K562 (cell line): ENCODE data around the gene ROM1. TPM values are rescaled to one million over a fixed set of nuclear protein-coding genes. Genes with fewer than 3 reads are reported as not detected.

Experiments
- AFF1 ChIP-seq, 2 experiments: fragments of 450-650 bp; IDR thresholded peaks; 2 replicates each; pipeline ENCODE4 v1.6.1; 2018; ENCODE audit warnings: mild to moderate bottlenecking in 2 of 2, low read depth in 1 of 2; ENCODE audit not compliant: partially characterized antibody in 2 of 2
- COPS2 ChIP-seq: fragments of 450-650 bp; conservative IDR thresholded peaks from 2 replicates; pipeline ENCODE4 v1.6.1; 2016; ENCODE audit warnings: mild to moderate bottlenecking, moderate library complexity
- FOXP1 ChIP-seq: sonication (generic); formaldehyde crosslinking; IDR thresholded peaks from 2 replicates; pipeline ENCODE4 v1.8.0; 2022; ENCODE audit warnings: mild to moderate bottlenecking, missing genetic modification reagents
- LCOR ChIP-seq: sonication (generic); formaldehyde crosslinking; IDR thresholded peaks from 2 replicates; pipeline ENCODE4 v1.8.0; 2022; ENCODE audit warnings: mild to moderate bottlenecking, missing genetic modification reagents
- MITF ChIP-seq: IDR thresholded peaks from 2 replicates; pipeline ENCODE4 v1.6.1; 2014; ENCODE audit warnings: antibody characterized with exemption
- RB1 ChIP-seq: fragments of 450-650 bp; IDR thresholded peaks from 2 replicates; pipeline ENCODE4 v1.6.1; 2017; ENCODE audit warnings: low read depth, mild to moderate bottlenecking
- STAT5B ChIP-seq: fragments of 250-450 bp; sonication (Bioruptor Pico); IDR thresholded peaks from 2 replicates; pipeline ENCODE4 v1.8.0; 2021; ENCODE audit warnings: mild to moderate bottlenecking, inconsistent platforms
- ZBTB26 ChIP-seq: fragments of 450-650 bp; formaldehyde crosslinking; IDR thresholded peaks from 2 replicates; pipeline ENCODE4 v1.4.0; 2022; ENCODE audit warnings: missing genetic modification characterization
- ZBTB40 ChIP-seq, 2 experiments: fragments of 450-650 bp in 1 of 2; sonication (generic) in 1 of 2; formaldehyde crosslinking in 1 of 2; IDR thresholded peaks; 2 replicates each; pipeline versions ENCODE4 v1.7.1 to v1.9.0; 2016 to 2022; ENCODE audit warnings: inconsistent platforms in 1 of 2, mild to moderate bottlenecking in 1 of 2, missing genetic modification reagents in 1 of 2
- ZFX ChIP-seq: sonication (generic); formaldehyde crosslinking; IDR thresholded peaks from 2 replicates; pipeline ENCODE4 v1.8.0; 2022; ENCODE audit warnings: mild to moderate bottlenecking, missing genetic modification reagents, moderate library complexity
- ZNF717 ChIP-seq: fragments of 250-450 bp; sonication (Bioruptor Pico); IDR thresholded peaks from 2 replicates; pipeline ENCODE4 v1.5.0; 2021
- polyA plus RNA-seq, 8 experiments: library from polyadenylated mRNA; depleted of rRNA in 4 of 8; stranded (reverse) in 5 of 8; unstranded in 3 of 8; fragments of >200 nt; fragmentation: Nextera tagmentation in 2 of 8; fragmentation: Illumina TruSeq in 1 of 8; extraction: Ambion mirVana in 2 of 8; extraction: Trizol in 1 of 8; gene quantifications; 2 replicates each; pipeline versions ENCODE4 v1.2.1 to v1.2.3, GENCODE V29; 2011 to 2014; ENCODE audit warnings: inconsistent platforms in 1 of 8, missing spikeins in 1 of 8
- total RNA-seq, 7 experiments: library from RNA; depleted of rRNA in 6 of 7; stranded (reverse); fragments of >200 nt in 6 of 7; fragmentation: Illumina TruSeq in 2 of 7; extraction: Trizol in 2 of 7; gene quantifications; 2 replicates each; pipeline versions ENCODE4 v1.2.1 to v1.2.3, GENCODE V29; 2011 to 2021; ENCODE audit warnings: low replicate concordance in 1 of 7

Gene ROM1
- total and polyA plus RNA-seq, 9 of the 15 experiments (the other 6 are each of a cell fraction or from before 2014, with no cell fraction given), result 0.75 to 4.0 (median 2.6) TPM

- TF ChIP-seq FOXP1 (peak; percentile 83; the same call in 1 of the 2 replicates), ZBTB40 (IDR thresholded peaks at IDR 0.05) (peak; percentile 100), ZBTB40 (CRISPR knock-in tag; IDR thresholded peaks at IDR 0.05) (no peak), AFF1 (IDR thresholded peaks at IDR 0.05; ENCODE audit: low read depth in 1 of 2, partially characterized antibody in 2 of 2) (peak in 1 of 2 experiments; percentile 63), ZNF717 (CRISPR knock-in tag) (no peak), ZBTB26 (CRISPR knock-in tag) (no peak), STAT5B (CRISPR knock-in tag) (no peak), RB1 (peak; percentile 94), COPS2 (no peak), MITF (no peak), LCOR (CRISPR knock-in tag) (peak; percentile 29; the same call in 1 of the 2 replicates), ZFX (CRISPR knock-in tag) (peak; percentile 56)
These were observed 21.5 kb upstream of the ROM1 start, which contains the start of gene TUT1 (continued) for GRCh38 chr11:62591448-62592145.
